Endothelial cell of umbilical vein (primary cell): Measurements from ENCODE around the gene SETD6. TPM values are rescaled to one million over a fixed set of nuclear protein-coding genes. Genes with fewer than 3 reads are reported as not detected.

Experiments used
- BruUV-seq: library from RNA; stranded (reverse); fragments of 400-500 nt; replicated peaks from 2 replicates; lab custom pipeline; 2021; lab: Mats Ljungman, UMichigan
- CTCF ChIA-PET: fragments of 300-600, 350-600 bp; sonication (Branson Sonifier 250); formaldehyde crosslinking; loops from one replicate; lab custom pipeline; 2021; ENCODE audit warnings: antibody characterized with exemption, inconsistent platforms; lab: Charles Lee
- POLR2A ChIA-PET: fragments of 300-600, 350-600 bp; sonication (Branson Sonifier 250); formaldehyde crosslinking; loops from one replicate; lab custom pipeline; 2021; ENCODE audit warnings: antibody characterized with exemption, inconsistent platforms; lab: Charles Lee
- DNase-seq: peaks from one replicate; pipeline ENCODE4 v3.0.0-alpha.2; 2011; ENCODE audit warnings: low read depth, low spot score
- FAIRE-seq: peaks from 2 replicates; lab custom pipeline; 2011; peaks lifted over from hg19 to GRCh38; lab: Jason Lieb, UNC
- H2AFZ ChIP-seq: 2 replicates; pipeline ENCODE4 v1.6.0; 2012; ENCODE audit warnings: low read depth, low read length, control low read depth, inconsistent platforms
- H3K27ac ChIP-seq: 2 replicates; pipeline ENCODE4 v1.5.1; 2011; ENCODE audit warnings: low read depth, mild to moderate bottlenecking, control low read depth, low read length, moderate library complexity; ENCODE audit not compliant: insufficient read depth
- H3K27me3 ChIP-seq, 2 experiments: 2 replicates each; pipeline versions ENCODE4 v1.6.0 to v1.6.1; 2011; ENCODE audit warnings: low read length in 2 of 2, mixed read lengths in 1 of 2; ENCODE audit not compliant: control insufficient read depth in 2 of 2, insufficient read depth in 2 of 2
- H3K36me3 ChIP-seq, 2 experiments: 2 replicates in 1 of 2; 3 replicates in 1 of 2; pipeline ENCODE4 v1.5.1; 2011; ENCODE audit warnings: low read length in 2 of 2, mild to moderate bottlenecking in 1 of 2, moderate library complexity in 1 of 2; ENCODE audit not compliant: control insufficient read depth in 2 of 2, insufficient read depth in 2 of 2; ENCODE audit errors: extremely low read depth in 1 of 2
- H3K4me1 ChIP-seq: 3 replicates; pipeline ENCODE4 v1.5.1; 2011; ENCODE audit warnings: mild to moderate bottlenecking, low read length; ENCODE audit not compliant: control insufficient read depth, insufficient read depth; ENCODE audit errors: extremely low read depth
- H3K4me2 ChIP-seq: 2 replicates; pipeline ENCODE4 v1.6.1; 2011; ENCODE audit warnings: low read length, control low read depth, mixed read lengths; ENCODE audit not compliant: insufficient read depth
- H3K4me3 ChIP-seq, 3 experiments: fragments of 200-600 bp in 1 of 3; sonication (generic), shearing (Covaris generic) in 1 of 3; replicated peaks in 1 of 3; 2 replicates each; pipeline ENCODE4 v1.5.1; 2011 to 2016; ENCODE audit warnings: control low read depth in 3 of 3, low read length in 3 of 3, mild to moderate bottlenecking in 2 of 3, inconsistent platforms in 1 of 3, low read depth in 1 of 3, moderate library complexity in 1 of 3; ENCODE audit not compliant: insufficient read depth in 1 of 3
- H3K79me2 ChIP-seq: 2 replicates; pipeline ENCODE4 v1.6.0; 2012; ENCODE audit warnings: low read length, inconsistent platforms; ENCODE audit not compliant: control insufficient read depth, insufficient read depth
- H3K9ac ChIP-seq: replicated peaks from 2 replicates; pipeline ENCODE3; 2011; ENCODE audit warnings: low read length, control low read depth; ENCODE audit not compliant: insufficient read depth; ENCODE audit errors: extremely low read depth
- H3K9me1 ChIP-seq: replicated peaks from 3 replicates; pipeline ENCODE4 v1.6.0; 2011; ENCODE audit warnings: mild to moderate bottlenecking, low read length; ENCODE audit not compliant: control insufficient read depth, insufficient read depth; ENCODE audit errors: extremely low read depth
- H3K9me3 ChIP-seq: replicated peaks from 2 replicates; pipeline ENCODE4 v1.5.1; 2012; ENCODE audit warnings: low read length, inconsistent platforms; ENCODE audit not compliant: control insufficient read depth, insufficient read depth
- H4K20me1 ChIP-seq: replicated peaks from 2 replicates; pipeline ENCODE3; 2011; ENCODE audit warnings: mild to moderate bottlenecking, low read length; ENCODE audit not compliant: control insufficient read depth, insufficient read depth; ENCODE audit errors: extremely low read depth
- CTCF ChIP-seq, 2 donors: IDR thresholded peaks; 1 replicate in 1 of 2; 2 replicates in 1 of 2; pipeline ENCODE4 v1.5.1; 2011; ENCODE audit warnings: low read length in 2 of 2, mild to moderate bottlenecking in 2 of 2, moderate library complexity in 2 of 2, control low read depth in 1 of 2, inconsistent platforms in 1 of 2, low read depth in 1 of 2; ENCODE audit not compliant: insufficient read depth in 1 of 2; ENCODE audit errors: extremely low read depth in 1 of 2
- EZH2 ChIP-seq: IDR thresholded peaks from 2 replicates; pipeline ENCODE4 v1.6.1; 2012; ENCODE audit warnings: borderline replicate concordance, low read depth, mild to moderate bottlenecking, moderate library complexity, low read length, inconsistent platforms; ENCODE audit not compliant: severe bottlenecking
- FOS ChIP-seq: IDR thresholded peaks from 2 replicates; pipeline ENCODE4 v1.6.1; 2011; ENCODE audit warnings: mild to moderate bottlenecking, low read length, moderate library complexity, borderline replicate concordance; ENCODE audit not compliant: insufficient read depth
- GATA2 ChIP-seq: IDR thresholded peaks from 2 replicates; pipeline ENCODE4 v1.7.0; 2011; ENCODE audit warnings: low read depth, mild to moderate bottlenecking, moderate library complexity, mixed read lengths, low read length; ENCODE audit not compliant: insufficient read length, insufficient read depth
- JUN ChIP-seq: IDR thresholded peaks from 2 replicates; pipeline ENCODE4 v1.6.1; 2011; ENCODE audit warnings: borderline replicate concordance, low read depth; ENCODE audit not compliant: insufficient read length, insufficient read depth
- MAX ChIP-seq: IDR thresholded peaks from 2 replicates; pipeline ENCODE4 v1.6.1; 2011; ENCODE audit not compliant: insufficient read depth, insufficient read length
- MYC ChIP-seq: IDR thresholded peaks from one replicate; pipeline ENCODE4 v1.6.1; 2011; ENCODE audit warnings: mild to moderate bottlenecking, low read depth, low read length
- POLR2A ChIP-seq: IDR thresholded peaks from 2 replicates; pipeline ENCODE4 v1.6.1; 2012; ENCODE audit warnings: low read depth, mild to moderate bottlenecking, control low read depth, low read length
- POLR2AphosphoS5 ChIP-seq: IDR thresholded peaks from 2 replicates; pipeline ENCODE4 v1.6.1; 2012; ENCODE audit warnings: low read depth, mild to moderate bottlenecking, control low read depth, low read length, moderate library complexity; ENCODE audit not compliant: insufficient read depth
- dilution Hi-C: fragments of 300-500 bp; cut with MboI; formaldehyde crosslinking; loops from one replicate; pipeline ENCODE4 v1.15.0; 2019; ENCODE audit warnings: low sequenced_read_pairs; ENCODE audit not compliant: extremely low pct_ligation_motif_present
- intact Hi-C: fragments of 100-400 bp; cut with micrococcal nuclease; formaldehyde crosslinking; loops from one replicate; pipeline ENCODE4 v1.10.0; 2022
- polyA plus RNA-seq, 4 experiments: library from polyadenylated mRNA; depleted of rRNA in 3 of 4; stranded (reverse) in 3 of 4; unstranded in 1 of 4; fragments of >200 nt; gene quantifications; 2 replicates each; pipeline versions ENCODE4 v1.2.1 to v1.2.3, GENCODE V29; 2011 to 2012; ENCODE audit warnings: missing spikeins in 1 of 4
- total RNA-seq: library from RNA; stranded (reverse); gene quantifications from 2 replicates; pipeline ENCODE4 v1.2.3, GENCODE V29; 2021

Gene SETD6
- total and polyA plus RNA-seq, 2 donors (not counting 3 experiments of a cell fraction or from before 2014, with no cell fraction given) = 10.2 to 16.4 TPM

DNA sequence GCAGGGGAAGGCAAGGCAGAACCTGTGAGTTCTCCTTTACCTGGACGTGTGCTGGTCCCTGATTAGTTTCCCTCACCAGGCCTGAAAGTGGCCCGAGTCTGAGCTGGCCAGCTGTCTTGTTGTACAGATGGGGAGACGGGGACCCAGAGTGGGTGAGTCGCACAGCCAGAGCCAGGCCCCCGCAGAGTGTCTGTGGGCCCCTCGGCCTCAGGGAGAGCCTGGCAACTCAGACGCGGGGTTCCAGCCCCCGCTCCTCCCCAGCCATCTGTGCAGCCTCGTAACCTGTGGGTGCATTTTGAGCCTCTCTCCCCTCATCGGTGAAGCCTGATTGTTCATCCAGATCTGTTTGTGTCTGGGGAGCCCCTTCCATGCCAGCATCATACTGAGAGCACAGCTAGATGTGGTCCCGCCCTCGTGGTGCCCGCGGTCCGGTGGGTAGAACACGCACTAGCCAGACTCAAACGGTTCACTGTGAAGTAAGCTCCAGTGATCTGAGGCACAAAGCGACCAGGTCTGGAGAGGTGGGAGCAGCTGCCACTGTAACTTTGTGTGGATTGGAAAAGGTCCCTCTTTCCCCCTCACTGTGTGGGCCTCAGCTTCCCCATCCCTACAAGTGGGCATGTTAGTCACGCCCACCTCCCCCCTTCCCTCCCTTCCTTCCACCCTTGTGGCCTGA is 21.4 kb upstream of the SETD6 start:
- intact Hi-C loops = no loop called here
- dilution Hi-C loops = no loop called here

More for the DNA sequence above, 21.4 kb upstream of the SETD6 start:
- no TSS peak for BruUV-seq
- H3K9me1 ChIP-seq = no peaks in the 10 kb centered on the region
- H3K36me3 ChIP-seq = peaks cover 0 to 2% of the 10 kb centered on the region in 2 experiments
- no peak overlapping the region for H3K27ac ChIP-seq
- TF ChIP-seq CTCF (IDR thresholded peaks at IDR 0.05; ENCODE audit: extremely low read depth in 1 of 2, insufficient read depth in 1 of 2, low read depth in 1 of 2, low read length in 2 of 2) = no peak
- TF ChIP-seq JUN = no peak
- TF ChIP-seq POLR2AphosphoS5 = no peak
- no peak for TF ChIP-seq POLR2A
- no peak for TF ChIP-seq GATA2
- no peak for TF ChIP-seq EZH2
- TF ChIP-seq FOS = no peak
- TF ChIP-seq MAX = no peak
- TF ChIP-seq MYC = no peak
- POLR2A ChIA-PET = no interaction called here
- H3K4me2 ChIP-seq = no peak overlapping the region
- H3K79me2 ChIP-seq = no peaks in the 10 kb centered on the region
- H3K9me3 ChIP-seq = no peaks in the 10 kb centered on the region
- H3K9ac ChIP-seq = no peak overlapping the region
- no peaks in the 10 kb centered on the region for H4K20me1 ChIP-seq
- no peak overlapping the region for H3K4me3 ChIP-seq
- H3K4me1 ChIP-seq = no peaks in the 10 kb centered on the region
- FAIRE-seq = no peak
- no peak overlapping the region for H2AFZ ChIP-seq
- no peaks in the 10 kb centered on the region for H3K27me3 ChIP-seq
- no peak for DNase-seq
- CTCF ChIA-PET = interaction anchor here (0.7 to 4.4 kb wide), 5 partner anchors 21 to 262 kb away, joined by 3 to 28 read pairs (median 17); no protein-coding TSS in a partner anchor
